Activated CD4-positive, CD25-positive, alpha-beta regulatory T cell treated with anti-CD3 and anti-CD28 coated beads, Interleukin-2, amount 50 U/mL, for 16 hours (primary cell): Measurements from ENCODE around the gene ADCY2.

ENCODE experiments used
- DNase-seq: peaks from one replicate; pipeline ENCODE4 v3.0.0-alpha.2; 2020; ENCODE audit warnings: low read depth, low spot score

Gene ADCY2

DNA sequence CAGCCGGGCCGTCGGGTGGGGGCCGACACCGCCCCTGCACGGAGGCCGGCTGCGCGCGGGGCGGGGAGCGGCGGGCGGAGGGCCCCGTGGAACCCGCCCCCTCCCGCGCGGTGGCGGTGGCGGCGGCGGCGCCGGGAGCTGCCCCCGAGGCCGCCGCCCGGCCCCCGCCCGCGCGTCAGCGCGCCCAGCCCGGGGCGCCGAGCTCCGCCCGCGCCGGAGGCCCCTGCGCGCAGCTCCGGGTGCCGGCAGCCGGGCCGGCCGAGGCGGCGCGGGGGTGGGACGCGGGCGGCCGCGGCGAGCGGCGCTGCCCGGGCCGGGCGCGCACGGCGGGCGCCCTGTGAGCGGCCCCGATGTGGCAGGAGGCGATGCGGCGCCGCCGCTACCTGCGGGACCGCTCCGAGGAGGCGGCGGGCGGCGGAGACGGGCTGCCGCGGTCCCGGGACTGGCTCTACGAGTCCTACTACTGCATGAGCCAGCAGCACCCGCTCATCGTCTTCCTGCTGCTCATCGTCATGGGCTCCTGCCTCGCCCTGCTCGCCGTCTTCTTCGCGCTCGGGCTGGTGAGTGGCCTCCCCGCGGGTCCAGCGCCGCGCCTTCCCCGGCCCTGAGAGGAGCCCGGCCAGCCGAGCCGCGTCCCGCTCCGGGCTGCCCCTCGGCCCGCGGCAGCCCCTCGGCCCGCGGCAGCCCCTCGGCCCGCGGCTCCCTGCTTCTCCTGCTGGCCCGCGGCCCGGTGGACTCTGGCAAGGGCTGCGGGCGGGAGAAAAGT is at the start of gene ADCY2:
TSS of gene ADCY2 (plus strand) at position 192 of the 766 bp plus-strand sequence. CDS start at position 351, 159 bp downstream.
- no peak for DNase-seq

DNA sequence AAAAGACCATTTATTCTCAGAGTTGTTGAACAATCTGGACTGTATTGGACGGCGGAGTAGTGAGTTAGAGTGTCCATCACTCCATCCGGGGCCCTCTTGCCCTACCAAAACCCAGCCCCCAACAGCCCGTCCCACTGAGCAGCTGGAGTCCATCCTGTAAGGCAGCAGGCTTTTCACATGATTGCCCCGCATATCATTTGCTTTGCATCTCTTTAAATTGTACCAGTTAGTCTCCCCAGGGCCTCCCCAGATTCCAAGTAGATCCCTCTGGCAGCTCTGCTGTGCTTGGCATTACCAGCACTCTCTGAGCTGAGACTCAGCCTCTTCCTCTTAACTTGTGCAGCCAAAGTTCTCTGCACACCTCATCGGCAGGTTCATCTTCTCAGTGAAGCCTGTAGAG is 48.6 kb upstream of the ADCY2 start:
- no peak for DNase-seq

DNA sequence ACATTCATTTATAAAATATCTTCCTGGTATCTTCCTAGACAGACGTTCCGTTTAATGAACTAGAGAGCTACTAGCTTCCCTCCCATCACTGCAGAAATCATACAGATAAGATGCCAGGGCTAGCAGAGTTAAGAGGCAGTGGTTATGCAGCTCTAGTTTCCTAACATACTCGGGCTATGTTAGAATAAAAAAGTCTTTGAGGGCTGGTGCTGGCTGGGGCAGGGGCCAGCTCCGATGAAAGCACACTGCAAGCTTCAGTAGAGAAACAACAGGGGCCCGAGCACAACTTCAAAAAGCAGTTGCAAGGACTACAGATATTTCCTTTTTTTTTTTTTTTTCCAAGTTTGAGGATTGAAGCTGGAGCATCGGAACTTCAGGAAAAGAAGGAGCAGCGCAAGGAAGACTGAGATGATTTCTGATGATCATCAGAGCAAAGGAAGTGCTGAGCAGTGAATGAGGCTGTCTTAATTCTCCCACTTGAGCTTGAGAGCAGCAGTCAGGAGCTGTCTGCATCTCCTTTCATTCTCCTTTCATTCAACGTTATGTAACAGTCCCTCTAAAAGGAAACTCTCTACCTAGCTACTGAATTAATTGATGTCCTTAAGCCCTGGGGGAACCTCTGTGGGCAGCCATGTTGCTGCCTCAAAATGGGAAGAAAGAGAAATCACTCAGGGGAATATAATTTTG is 47.6 kb upstream of the ADCY2 start:
- no peak for DNase-seq

DNA sequence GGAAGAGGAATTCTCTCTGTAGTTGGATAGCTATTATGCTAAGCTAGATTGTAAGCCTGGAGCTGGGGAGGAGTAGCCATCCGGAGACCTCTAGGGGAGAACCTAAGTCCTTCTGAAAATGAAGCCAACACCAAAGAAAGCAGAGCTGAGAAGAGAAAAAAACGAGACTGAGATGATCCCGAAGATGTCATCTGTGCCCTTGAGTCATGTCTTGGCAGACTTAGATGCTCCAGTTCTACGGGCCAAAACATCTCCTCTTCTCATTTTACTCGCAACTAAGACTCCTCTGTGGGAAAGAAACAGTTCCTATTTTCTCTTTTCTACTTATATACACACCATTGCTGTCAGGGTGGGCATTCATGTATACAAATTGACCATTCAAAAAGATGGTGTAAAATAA is 34.3 kb upstream of the ADCY2 start:
- DNase-seq, result no peak

DNA sequence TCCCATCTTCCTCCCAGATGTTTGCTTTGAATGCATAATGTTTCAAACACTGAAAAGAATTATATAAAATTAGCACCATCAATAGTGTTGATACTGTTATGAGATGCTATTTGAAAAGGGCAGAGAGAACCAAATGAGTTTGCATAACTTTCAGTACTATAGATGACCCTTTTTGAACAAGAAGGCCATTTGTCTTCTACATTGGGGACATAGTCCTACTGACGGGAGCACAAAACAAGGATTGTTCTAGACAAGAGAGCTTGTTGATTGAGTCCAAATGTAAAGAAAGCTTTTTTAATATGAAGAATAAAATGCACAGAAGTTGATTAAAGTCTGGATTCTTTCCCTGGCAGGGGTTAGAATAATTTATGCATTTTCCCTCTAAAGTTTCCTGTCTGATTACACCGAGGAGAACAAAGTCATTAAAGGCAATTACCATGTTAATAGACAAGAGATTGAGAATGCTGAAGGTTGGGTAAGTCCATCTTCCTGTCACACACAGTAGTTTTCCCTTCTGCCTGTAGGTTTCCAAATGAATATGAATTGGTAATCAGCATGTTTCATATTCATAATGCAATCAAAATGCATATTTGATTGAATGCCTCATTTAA is 32.8 kb upstream of the ADCY2 start:
- no peak for DNase-seq

DNA sequence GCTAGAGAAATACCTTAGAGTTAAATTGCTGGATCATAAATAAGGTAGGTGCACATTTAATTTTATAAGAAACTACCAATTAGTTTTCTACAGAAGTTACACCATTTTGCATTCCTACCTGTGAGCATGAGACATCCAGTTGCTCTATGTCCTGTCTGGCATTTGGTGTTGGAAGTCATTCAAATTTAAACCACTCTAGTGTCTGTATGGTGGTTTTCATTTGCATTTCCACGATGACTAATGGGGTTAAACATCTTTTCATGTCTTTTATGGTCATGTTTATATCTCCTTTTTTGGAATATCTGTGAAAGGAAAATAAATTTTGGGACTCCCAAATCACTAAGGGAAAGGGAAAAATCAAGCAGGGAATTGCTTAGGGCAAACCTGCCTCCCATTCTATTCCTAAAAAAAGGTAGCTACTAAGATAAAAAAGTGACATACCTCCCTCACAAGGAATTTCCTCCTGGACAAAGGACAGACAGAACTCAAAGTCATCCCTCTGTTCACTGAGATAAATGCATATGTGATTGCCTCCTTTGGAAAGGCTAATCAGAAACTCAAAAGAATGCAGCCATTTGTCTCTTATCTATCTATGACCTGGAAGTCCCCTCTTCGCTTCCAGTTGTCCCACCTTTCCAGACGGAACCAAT is 31.6 kb upstream of the ADCY2 start:
- DNase-seq, result no peak

DNA sequence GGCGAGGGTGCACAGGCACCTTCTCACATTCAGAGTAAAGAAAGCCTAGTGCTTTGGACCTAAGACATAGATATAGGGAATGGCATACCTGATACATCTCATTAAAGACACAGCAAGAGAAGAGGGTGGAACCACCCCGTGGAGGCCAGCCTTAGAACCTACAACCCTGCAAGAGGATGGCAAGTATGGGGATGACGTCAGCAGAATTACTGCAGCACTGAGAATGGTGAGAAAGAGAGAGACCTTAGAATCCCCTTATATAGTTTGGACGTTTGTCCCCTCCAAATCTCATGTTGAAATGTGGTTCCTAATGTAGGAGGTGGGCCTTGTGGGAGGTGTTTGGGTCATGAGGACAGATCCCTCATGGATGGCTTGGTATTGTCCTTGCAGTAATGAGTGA is 28.2 kb upstream of the ADCY2 start:
- no peak for DNase-seq

DNA sequence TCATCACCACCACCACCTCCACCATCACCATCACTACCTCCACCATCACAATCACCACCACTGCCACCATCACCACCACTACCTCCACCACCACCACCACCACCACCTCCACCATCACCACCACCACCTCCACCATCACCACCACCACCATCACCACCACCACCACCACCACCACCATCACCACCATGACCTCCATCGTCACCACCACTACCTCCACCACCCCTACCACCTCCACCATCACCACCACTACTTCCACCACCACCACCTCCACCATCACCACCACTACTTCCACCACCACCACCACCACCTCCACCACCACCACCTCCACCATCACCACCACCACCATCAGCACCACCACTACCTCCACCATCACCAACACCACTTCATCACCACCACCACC is 23.5 kb upstream of the ADCY2 start:
- DNase-seq, result no peak

DNA sequence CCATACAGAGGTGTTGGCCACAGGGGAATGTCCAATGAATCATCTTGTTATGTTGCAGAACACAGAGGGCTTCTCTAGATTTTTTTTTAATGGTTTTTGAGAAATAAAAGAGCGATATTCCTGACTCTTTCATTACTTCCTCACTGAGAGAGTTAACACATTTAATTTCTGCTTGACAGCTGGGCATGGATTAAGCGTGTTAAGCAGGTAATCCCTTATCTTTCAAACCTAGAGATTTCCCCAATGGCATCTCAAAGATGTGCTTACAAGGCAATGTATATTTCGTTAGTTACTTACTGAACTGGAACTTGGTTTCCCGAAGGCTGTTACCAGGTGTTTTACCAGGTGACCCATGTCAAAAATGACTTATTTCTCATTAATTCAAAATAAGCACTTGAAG is 21.8 kb upstream of the ADCY2 start:
- no peak for DNase-seq

DNA sequence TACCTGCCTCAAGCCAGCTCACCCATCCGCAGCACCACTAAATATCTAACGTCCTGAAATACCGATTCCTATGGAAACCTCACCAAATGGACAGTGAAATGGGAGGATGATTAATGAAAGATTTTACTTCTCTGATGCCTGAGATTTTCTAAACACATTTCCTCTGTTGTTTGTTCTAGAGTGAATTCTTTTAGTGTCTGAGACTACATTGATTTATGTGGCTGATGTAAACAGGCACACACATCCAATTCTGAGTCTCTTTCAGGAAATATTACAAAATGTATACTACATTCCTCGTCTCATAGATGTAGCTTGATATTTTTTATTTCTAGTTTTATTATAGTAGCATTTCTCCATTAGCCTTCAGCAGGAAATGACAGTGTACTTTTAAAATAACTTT is 20.5 kb upstream of the ADCY2 start:
- no peak for DNase-seq

DNA sequence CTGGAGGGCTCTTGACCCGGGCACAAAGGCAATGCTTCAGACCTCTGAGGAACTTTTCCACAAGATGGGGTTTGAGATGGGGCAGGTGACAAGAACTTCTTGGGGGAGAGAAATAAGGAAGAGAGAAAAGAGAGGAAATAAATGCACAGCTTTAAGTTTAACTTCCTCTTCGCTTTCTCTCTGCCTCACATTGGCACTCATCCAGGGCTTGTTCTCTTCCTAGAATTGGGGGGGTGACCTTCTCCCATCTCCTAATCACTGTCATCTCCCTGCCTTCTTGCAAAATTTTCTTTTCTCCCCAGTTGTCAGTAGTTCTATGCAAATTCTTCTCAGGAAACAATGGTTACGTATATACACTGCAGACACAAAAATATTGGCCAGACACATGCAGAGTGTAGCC is 19.1 kb upstream of the ADCY2 start:
- no peak for DNase-seq

DNA sequence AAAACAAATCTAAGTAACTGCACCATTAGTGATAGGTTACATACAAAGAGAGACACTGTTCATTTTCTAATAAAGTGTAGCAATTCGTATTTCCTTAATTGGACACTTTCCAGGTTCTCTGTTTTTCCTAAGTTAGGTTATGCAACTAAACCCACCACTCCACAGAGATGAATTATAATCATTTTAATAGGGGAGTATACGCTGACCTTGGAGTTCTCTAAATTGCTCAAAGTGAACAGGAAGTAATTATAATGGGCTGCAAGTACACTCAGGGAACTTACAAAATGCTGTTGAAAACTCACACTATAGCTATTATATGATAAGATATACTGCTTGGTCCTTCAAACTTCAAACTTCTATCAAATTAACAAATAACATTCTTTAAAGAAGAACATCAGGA is 18.2 kb upstream of the ADCY2 start:
- DNase-seq, result no peak

DNA sequence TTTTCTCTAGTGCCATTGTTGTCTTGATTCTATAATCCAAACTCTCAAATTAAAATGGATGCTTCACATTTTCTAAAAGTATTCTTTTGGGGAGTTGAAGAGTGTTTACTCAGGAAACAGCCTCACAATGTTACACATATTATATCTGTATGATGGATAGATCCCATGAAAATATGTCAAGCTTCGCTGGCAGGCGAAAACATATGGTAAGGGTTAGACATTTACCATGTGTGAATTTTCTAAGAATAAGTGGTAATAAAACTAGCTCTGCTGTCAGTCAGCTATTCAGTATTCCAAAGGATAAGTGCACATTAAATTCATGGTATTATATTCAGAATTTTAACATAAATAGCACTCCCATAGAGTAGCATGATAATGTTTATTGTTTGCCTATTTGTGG is 13.3 kb upstream of the ADCY2 start:
- DNase-seq, result no peak

DNA sequence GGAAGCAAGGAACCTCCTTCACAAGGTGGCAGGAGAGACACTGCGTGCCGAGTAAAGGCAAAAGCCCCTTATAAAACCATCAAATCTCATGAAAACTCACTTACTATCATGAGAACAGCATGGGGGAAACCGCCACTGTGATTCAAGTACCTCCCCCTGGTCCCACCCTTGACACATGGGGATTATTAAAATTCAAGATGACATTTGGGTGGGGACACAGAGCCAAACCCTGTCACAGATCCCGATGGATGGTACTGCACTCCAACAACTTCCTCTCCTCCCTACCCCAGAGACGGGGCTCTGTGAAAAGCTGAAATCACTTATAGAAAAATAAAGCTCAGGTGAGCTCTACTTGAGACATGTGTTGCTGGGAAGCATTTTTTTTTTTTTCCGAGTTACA is 10.3 kb upstream of the ADCY2 start:
- no peak for DNase-seq

DNA sequence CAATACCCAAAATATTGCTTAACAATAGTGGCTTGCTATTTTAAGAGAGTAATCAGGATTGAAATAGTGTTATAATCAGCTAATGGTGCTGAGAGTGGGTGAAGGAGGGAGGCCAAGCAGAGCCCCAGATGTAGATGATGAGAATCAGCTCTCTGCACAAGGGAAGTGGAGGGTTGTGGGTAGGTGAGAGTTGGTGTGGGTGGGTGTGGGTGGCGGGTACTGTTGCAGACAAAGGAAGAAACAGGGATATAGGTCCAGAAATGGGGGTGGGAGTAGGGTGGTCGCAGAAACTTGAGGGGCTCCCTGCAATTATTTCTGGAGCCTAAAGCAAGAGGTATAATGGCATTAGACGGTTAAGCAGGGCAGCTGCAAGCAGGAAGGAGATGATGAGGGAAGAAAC is 7.4 kb upstream of the ADCY2 start:
- no peak for DNase-seq

DNA sequence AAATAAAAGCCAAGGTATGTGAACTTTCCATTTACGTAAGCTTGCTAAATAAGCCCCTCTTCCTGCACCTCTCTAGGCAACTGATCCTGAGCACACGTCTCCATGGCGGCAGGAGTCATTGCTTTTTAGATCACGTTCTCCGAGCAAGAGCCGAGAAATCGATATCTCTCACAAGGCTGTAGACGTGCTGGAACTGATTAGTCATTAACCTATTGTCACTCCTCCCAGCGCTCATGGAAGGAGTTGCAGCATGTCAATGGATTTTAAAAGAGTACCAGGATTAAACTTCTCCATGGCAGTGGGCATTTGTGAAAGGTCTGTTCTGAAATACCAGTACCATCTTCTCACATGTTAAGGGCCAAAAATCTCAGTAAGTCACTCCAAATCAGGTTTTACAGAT is 4.7 kb upstream of the ADCY2 start:
- DNase-seq, result no peak

DNA sequence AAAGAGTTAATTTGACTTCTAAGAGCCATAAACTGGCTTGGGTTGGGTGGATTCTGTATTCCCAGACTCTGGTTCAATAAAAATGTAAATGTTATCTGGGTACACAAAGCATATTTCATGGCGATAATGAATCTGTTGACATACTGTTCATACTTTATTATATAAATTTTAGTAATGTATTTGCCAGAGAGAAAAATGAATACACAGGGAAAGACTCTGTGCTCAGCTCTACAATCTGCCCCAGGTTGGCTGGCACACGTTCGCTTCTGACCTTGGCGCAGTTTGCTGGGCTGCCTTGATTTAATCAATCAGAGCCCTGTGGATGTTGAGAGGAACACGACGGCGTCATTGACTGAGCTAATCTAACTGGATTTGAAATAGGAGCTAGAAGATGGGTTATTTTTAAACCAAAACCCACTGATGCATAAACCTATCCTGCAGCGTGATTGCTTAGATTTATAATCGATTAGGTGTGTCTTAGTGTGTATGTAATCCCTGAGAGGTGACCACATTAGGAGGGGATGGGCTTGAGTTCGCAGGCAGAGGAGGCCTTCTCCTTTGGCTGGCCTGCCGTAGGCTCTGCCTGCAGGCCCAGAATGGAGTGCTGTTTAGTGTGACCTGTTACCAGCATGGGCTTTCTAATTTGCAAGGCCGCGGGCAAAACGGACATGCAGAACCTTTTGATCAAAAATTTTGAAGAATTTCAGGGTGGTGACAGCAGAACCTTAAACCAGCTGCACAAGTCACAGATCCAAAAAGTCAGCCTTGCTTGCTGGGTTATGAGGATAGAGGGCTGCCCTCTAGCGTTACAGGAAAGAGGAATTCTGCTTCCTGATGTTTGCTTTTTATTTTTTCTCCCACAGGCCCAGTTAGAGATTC is 3.9 kb upstream of the ADCY2 start:
- no peak for DNase-seq

DNA sequence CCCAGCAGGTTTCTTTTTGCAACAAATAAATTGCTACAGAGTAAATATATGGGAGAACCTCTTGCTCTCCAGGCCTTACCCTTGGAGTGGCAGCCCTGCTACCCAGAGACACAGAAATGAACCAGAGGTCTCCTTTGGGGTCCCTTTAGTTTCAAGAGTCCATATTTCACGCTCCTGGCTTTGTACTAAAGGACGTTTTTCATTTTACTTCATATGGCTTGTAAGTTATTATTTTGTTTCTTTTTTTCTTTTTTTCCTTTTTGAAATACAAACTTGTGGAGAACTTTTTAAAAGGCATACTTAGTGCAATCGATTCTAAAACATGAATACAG is 3.3 kb upstream of the ADCY2 start:
- DNase-seq, result no peak

DNA sequence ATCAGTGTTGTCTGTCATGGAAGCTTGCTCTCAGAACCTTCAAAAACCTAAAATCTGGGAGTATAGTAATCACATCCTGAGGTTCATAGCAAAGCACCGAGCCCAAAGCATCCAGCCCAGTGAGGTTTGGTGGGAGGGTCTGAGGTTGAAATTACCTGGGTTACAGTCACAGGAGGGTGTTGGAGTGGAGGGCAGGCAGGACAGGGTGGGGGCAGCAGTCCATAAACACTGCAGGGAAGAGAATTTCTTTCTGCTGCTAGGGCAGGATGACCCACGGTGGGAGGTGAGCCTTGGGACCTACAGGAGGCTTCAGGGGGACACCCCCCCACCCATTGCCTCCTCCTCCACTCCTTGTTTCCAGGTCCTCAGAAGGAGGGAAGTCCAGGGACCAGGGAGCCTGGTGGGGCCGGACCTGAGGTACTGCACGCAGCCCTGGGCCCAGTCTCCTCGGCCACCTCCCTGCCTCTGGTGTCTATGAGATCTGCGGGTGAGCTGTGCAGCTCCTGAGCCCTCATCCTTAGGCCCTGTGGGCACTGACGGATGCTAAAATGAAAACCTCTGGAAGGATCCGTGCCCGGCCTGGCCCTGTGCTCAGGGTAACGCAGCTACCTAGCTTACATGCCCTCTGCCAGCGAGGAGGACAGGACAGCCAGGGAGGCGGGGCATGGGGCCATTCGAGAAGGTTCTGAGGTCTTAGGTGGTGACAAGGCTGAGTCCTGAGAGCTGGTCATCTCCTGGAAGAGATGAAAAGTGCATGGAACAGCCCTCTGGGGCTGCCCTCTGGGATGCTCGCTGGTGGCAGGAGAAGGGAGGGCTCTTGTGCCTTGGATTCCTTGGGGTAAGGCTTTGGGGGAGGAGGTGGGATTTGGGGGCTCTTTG is 1.8 kb upstream of the ADCY2 start:
- no peak for DNase-seq

DNA sequence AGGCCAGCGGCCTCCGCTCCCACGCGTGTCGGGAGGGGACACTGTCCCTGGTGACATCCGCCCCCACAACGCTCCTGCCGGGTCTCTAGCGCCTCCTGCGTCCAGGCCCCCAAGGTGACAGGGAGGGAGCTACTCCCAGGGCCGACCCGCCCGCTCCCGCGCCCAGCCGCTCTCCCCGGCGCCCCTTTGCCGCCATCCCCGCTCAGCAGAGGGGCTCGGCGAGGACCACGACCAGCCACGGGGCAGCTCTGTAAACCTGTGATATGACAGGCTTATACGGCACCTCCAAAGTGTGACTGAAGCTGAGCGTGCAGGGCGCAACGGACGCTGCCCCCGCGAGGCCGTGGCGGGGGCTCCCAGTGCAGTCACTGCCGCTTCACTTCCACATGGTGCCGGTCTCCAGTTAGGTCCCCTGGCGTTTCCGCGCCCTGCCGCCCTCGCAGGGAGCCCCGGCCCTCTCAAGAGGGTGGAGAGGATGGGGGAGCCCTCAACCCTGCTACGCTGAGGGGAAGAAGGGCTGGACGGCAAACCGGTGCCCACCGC is 978 bp upstream of the ADCY2 start:
- DNase-seq, result no peak
